Subcutaneous abdominal adipose tissue (tissue), 5 donors: Measurements from ENCODE around the gene GTF2F1.

Source experiments
- H3K27ac ChIP-seq: one replicate; pipeline ENCODE4 v1.7.0; 2013; ENCODE audit warnings: low read depth, mild to moderate bottlenecking, inconsistent platforms, low read length, moderate library complexity
- H3K27me3 ChIP-seq, 5 donors: one replicate each; pipeline ENCODE4 v1.7.0; 2013; ENCODE audit warnings: low read length in 5 of 5, inconsistent platforms in 1 of 5; ENCODE audit not compliant: control insufficient read depth in 5 of 5, insufficient read depth in 4 of 5
- H3K36me3 ChIP-seq, 5 donors: one replicate each; pipeline ENCODE4 v1.7.0; 2013; ENCODE audit warnings: low read length in 5 of 5; ENCODE audit not compliant: control insufficient read depth in 5 of 5, insufficient read depth in 5 of 5
- H3K4me1 ChIP-seq, 5 donors: one replicate each; pipeline ENCODE4 v1.7.0; 2013; ENCODE audit warnings: low read length in 5 of 5, mild to moderate bottlenecking in 3 of 5, moderate library complexity in 1 of 5; ENCODE audit not compliant: control insufficient read depth in 5 of 5, insufficient read depth in 5 of 5
- H3K4me3 ChIP-seq, 5 donors: one replicate each; pipeline ENCODE4 v1.7.0; 2013; ENCODE audit warnings: low read length in 5 of 5, low read depth in 1 of 5
- H3K9ac ChIP-seq, 5 donors: one replicate each; pipeline ENCODE4 v1.7.0; 2013; ENCODE audit warnings: low read length in 5 of 5, mild to moderate bottlenecking in 4 of 5, moderate library complexity in 3 of 5
- H3K9me3 ChIP-seq, 5 donors: one replicate each; pipeline ENCODE4 v1.7.0; 2013; ENCODE audit warnings: low read length in 5 of 5; ENCODE audit not compliant: control insufficient read depth in 5 of 5
- donor health status: healthy.
- donor health status: healthy.
- donor health status: healthy.
- donor health status: healthy.
- donor health status: healthy.

The GTF2F1 gene

DNA sequence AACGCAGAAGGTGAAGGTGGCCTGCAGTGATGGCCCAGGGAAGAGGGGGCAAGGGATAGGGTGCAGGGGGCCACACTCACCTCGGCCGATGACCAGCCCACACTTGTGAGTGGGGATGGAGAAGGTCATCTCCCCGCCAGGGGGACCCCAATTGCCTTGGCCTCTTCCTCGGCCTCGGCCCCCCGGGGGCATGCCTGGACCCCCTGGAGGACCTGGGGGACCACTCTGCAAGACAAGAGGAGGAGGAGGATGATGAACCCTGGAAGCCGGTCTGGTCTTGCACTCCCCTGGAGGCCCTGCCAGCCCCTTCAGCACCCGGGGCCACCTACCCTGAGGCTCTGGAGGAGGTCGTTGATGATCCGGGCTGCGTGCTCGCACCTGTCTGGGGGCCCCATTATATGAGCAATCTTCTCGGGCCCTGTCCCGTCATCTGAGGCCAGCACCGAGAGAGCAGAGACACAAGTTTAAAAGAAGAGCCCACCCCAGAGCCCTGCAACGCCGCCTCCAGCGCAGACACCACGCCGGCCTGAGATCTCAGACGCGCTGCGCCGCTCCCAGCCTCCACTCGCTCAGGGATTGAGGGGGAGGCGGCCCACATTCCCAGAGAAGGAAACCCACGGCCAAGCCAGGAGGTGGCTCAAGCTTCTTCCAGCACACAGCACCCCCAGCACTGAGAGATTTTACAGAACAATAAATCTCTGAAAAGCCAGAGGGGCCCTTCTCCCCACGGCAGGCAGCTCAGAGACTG is 23.9 kb upstream of the GTF2F1 start:
- Histone ChIP-seq H3K9ac (no peak overlapping the region), H3K4me1 (peaks cover 0 to 16% (median 13%) of the 10 kb centered on the region in 5 donors), H3K27ac (no peak overlapping the region), H3K4me3 (no peak overlapping the region), H3K36me3 (peaks cover 0 to 78% (median 76%) of the 10 kb centered on the region in 5 donors), H3K9me3 (no peaks in the 10 kb centered on the region), H3K27me3 (no peaks in the 10 kb centered on the region)

DNA sequence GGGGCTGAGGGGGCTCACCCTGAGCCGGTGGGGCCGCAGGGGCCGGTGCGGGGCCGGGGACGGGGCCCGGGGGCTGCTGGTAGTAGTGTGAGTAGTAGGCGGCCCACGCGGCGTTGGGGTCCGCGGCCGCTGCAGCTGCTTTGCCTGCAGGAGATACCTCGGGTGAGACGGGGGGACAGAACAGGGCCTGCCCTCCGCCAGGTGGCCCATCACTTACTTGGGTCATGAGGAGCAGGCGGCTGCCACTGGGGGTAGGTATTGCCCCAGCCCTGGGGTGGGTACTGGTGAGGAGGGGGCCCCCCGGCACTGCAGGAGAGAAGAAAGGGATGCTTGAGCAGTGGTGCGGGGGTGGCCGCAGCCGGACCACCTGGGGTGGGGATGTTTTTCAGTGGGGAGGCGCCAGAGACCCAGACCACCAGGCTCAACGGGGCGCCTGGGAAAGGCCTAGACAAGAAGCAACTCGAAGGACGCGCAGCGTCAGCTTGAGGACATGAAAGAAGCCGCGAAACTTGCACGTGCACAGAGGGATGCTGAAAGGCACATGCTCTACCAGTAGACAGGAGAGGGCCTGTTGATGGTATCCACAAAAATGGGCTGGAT is 22.7 kb upstream of the GTF2F1 start:
- Histone ChIP-seq H3K9ac (no peak overlapping the region), H3K27ac (no peak overlapping the region), H3K4me1 (peaks cover 0 to 10% (median 8%) of the 10 kb centered on the region in 5 donors), H3K27me3 (no peaks in the 10 kb centered on the region), H3K4me3 (no peak overlapping the region), H3K9me3 (no peaks in the 10 kb centered on the region), H3K36me3 (peaks cover 0 to 66% (median 66%) of the 10 kb centered on the region in 5 donors)

DNA sequence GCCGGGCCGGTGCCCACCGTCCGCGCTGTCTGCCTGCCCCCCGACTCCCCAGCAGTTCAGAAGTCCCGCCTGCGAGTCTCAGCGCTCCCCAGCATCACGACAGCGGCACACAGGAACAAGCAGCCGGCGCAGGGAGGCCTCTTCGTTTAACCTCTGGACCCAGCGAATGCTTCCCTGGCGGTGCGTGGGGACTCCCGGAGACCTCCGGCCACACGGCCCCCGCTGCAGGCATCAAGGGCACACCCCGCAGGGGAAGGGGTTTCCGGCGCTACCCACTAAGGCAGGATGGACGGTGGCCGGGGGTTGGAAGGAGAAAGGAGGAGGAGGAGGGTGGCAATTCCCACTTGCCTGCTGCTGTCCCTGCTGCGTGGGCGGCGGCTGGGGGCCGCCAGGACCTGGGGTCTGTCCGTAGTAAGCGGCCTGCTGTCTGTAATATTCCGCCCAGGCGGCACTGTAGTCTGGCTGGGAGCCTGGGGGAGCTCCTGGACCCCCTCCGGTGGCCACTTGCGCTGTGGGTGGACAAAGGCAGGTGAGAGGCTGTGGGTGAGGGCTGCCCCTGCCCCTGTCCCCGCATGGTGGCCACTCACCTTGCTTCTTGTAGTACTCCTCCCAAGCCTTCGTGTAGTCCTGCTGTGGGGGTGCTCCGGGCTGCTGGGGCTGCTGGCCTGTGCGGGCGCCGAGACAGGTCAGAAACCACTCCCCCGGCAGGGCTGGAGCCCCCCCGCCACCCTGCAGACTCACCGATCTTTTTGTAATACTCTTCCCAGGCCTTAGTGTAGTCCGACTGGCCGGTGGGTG is 22.0 kb upstream of the GTF2F1 start:
- Histone ChIP-seq H3K9ac (no peak overlapping the region), H3K4me1 (peaks cover 0 to 10% (median 2%) of the 10 kb centered on the region in 5 donors), H3K27me3 (no peaks in the 10 kb centered on the region), H3K9me3 (no peaks in the 10 kb centered on the region), H3K36me3 (peaks cover 0 to 59% (median 59%) of the 10 kb centered on the region in 5 donors), H3K4me3 (no peak overlapping the region), H3K27ac (no peak overlapping the region)

DNA sequence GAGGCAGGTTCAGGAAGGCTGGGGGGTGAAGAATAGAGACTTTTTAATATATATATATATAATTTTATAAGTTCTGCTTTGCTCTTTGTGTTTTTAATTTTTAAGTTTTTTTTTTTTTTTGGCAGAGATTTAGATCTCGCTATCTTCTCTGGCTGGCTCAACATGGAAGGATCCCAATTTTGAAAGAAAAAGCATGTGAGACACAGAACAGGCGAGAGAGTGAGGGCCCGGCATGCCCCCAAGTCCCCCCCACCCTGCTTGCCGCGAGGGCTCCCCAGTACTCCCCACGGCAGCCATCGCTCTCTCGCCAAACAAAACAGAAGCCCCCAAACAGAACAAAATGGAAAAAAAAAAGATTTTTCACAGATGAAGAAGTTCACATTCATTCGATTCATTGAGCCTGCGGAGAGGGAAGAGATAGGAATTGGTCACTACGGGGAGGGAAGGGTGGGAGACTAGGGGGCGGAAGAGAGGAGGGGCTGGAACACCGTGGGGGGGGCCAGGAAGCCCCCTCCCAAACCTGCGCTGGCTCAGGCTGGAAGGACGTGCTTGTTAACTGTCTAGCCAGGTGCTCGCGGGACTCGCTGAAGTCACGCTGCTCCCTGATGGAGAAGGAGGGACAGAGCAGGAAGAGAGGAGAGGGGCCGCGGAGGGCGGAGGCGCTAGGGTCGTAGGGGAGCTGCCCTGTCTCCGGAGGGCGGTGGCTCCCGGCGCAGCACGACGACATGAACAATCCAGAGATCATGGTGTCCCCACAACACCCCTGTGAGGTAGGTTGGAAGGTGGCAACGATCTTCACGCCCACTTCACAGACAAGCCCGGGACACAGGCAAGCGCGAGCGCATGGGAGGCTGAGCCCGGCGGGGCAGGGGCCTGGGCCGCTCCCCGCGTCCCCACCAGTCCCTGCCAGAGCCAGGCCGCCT is 21.0 kb upstream of the GTF2F1 start:
- H3K4me1 ChIP-seq: peaks cover 0 to 10% (median 0%) of the 10 kb centered on the region in 5 donors
- H3K36me3 ChIP-seq: peaks cover 0 to 49% (median 49%) of the 10 kb centered on the region in 5 donors
- H3K9ac ChIP-seq: no peak overlapping the region
- no peaks in the 10 kb centered on the region for H3K9me3 ChIP-seq
- no peak overlapping the region for H3K27ac ChIP-seq
- H3K27me3 ChIP-seq: no peaks in the 10 kb centered on the region
- H3K4me3 ChIP-seq: no peak overlapping the region

DNA sequence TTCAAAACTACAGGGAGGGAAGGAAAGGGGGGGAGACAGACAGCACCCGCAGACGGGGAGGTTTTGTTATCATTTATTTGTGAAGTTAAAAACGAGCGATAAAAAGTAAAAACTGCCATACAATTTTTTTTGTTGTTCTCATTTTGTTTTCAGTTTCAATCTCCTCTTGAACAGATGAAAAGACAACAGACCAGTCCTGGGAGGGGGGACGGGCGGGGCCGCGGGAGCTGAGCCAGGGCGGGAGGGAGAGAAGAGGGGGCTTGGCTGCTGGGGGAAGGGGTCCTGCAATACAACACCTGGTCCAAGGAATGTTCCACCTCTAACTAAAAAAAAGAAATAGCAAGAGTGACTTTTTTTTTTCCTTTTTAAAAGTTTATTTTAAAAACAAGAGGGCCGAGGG is 20.3 kb upstream of the GTF2F1 start:
- Histone ChIP-seq H3K27ac (no peak overlapping the region), H3K36me3 (peaks cover 0 to 42% (median 42%) of the 10 kb centered on the region in 5 donors), H3K9ac (no peak overlapping the region)

GRCh38 chr19:6412447-6413091 is 19.6 kb upstream of the GTF2F1 start:
- H3K27me3 ChIP-seq: no peaks in the 10 kb centered on the region
- peaks cover 0 to 10% (median 0%) of the 10 kb centered on the region in 5 donors for H3K4me1 ChIP-seq
- H3K9me3 ChIP-seq: no peaks in the 10 kb centered on the region
- H3K4me3 ChIP-seq: no peak overlapping the region
- peaks cover 0 to 35% (median 35%) of the 10 kb centered on the region in 5 donors for H3K36me3 ChIP-seq
- no peak overlapping the region for H3K9ac ChIP-seq
- no peak overlapping the region for H3K27ac ChIP-seq

More for the DNA sequence above, 20.3 kb upstream of the GTF2F1 start:
- Histone ChIP-seq H3K4me3 (no peak overlapping the region), H3K27me3 (no peaks in the 10 kb centered on the region), H3K4me1 (peaks cover 0 to 10% (median 0%) of the 10 kb centered on the region in 5 donors), H3K9me3 (no peaks in the 10 kb centered on the region)

DNA sequence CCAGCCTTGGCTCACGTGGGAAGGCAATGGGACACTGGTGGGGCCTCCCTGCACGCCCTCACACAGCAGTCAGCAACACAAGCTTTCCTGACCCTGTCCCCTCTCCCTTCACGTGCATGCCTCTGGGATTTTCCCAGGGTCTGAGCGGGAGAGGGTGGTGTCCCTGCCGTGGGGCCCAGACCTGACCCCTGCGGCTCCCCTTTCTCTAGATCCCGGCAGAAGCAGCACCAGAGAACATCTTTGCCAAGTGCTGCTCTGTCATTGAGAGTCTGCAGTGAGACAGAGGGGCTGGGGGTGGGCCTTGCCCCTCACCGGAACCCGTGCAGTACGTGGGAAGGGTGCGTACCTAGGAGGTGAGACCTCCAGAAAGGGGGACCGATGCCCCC is 19.1 kb upstream of the GTF2F1 start:
- H3K4me1 ChIP-seq: peaks cover 0 to 10% (median 0%) of the 10 kb centered on the region in 5 donors
- H3K27ac ChIP-seq: no peak overlapping the region
- no peaks in the 10 kb centered on the region for H3K9me3 ChIP-seq
- H3K9ac ChIP-seq: no peak overlapping the region
- H3K27me3 ChIP-seq: no peaks in the 10 kb centered on the region
- peaks cover 0 to 30% (median 30%) of the 10 kb centered on the region in 5 donors for H3K36me3 ChIP-seq
- no peak overlapping the region for H3K4me3 ChIP-seq

DNA sequence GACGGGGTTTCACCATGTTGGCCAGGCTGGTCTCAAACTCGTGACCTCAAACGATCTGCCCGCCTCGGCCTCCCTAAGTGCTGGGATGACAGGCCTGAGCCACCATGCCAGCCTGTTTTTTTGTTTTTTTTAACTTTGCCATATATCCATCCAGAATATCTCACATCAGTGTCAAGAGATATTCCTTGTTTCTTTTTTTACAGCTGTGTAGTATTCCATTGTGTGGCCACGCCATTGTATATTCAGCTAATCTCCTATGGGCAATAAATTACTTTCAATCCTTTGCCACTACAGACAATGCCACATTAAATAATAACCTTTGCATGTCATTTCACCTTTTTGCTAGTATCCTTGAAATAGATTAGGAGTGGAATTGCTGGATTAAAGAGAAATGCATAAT is 16.4 kb upstream of the GTF2F1 start:
- no peaks in the 10 kb centered on the region for H3K9me3 ChIP-seq
- H3K36me3 ChIP-seq: peaks cover 0 to 5% (median 4%) of the 10 kb centered on the region in 5 donors
- no peak overlapping the region for H3K27ac ChIP-seq
- H3K27me3 ChIP-seq: no peaks in the 10 kb centered on the region
- H3K4me1 ChIP-seq: peaks cover 0 to 10% (median 0%) of the 10 kb centered on the region in 5 donors
- H3K9ac ChIP-seq: no peak overlapping the region
- no peak overlapping the region for H3K4me3 ChIP-seq

GRCh38 chr19:6406401-6406800 is 13.4 kb upstream of the GTF2F1 start:
- Histone ChIP-seq H3K9ac (no peak overlapping the region), H3K27me3 (no peaks in the 10 kb centered on the region), H3K9me3 (no peaks in the 10 kb centered on the region), H3K36me3 (no peaks in the 10 kb centered on the region), H3K27ac (no peak overlapping the region), H3K4me3 (no peak overlapping the region), H3K4me1 (peaks cover 0 to 3% (median 0%) of the 10 kb centered on the region in 5 donors)
